VCaP (cell line): ENCODE results near the gene HIF3A.

Source experiments
- H3K27ac ChIP-seq: fragments of 450-650 bp; 2 replicates; pipeline ENCODE4 v1.5.1; 2017
- CTCF ChIP-seq: fragments of 450-650 bp; conservative IDR thresholded peaks from 2 replicates; pipeline ENCODE4 v1.5.1; 2017; ENCODE audit warnings: mild to moderate bottlenecking, moderate library complexity

Gene HIF3A

GRCh38 chr19:46324277-46324676, 27.4 kb downstream of the HIF3A start:
- no peak overlapping the region for H3K27ac ChIP-seq
- TF ChIP-seq CTCF = no peak

GRCh38 chr19:46326608-46327007, 29.8 kb downstream of the HIF3A start:
- TF ChIP-seq CTCF = no peak
- no peak overlapping the region for H3K27ac ChIP-seq

- no peak for TF ChIP-seq CTCF
- no peak overlapping the region for H3K27ac ChIP-seq
Measured at GRCh38 chr19:46328079-46328478, 31.2 kb downstream of the HIF3A start.

- TF ChIP-seq CTCF = no peak
- H3K27ac ChIP-seq = no peak overlapping the region
Measured at GRCh38 chr19:46330319-46330918, 33.6 kb downstream of the HIF3A start.

- TF ChIP-seq CTCF = no peak
- no peak overlapping the region for H3K27ac ChIP-seq
Measured at GRCh38 chr19:46337487-46337886, 40.6 kb downstream of the HIF3A start.

GRCh38 chr19:46339446-46339845, 42.6 kb downstream of the HIF3A start:
- TF ChIP-seq CTCF = no peak
- H3K27ac ChIP-seq = no peak overlapping the region

GRCh38 chr19:46340051-46340659, 43.3 kb downstream of the HIF3A start:
- no peak for TF ChIP-seq CTCF

More at GRCh38 chr19:46340051-46340659, 43.3 kb downstream of the HIF3A start:
- H3K27ac ChIP-seq = no peak overlapping the region
